GM12878 (cell line): ENCODE measurements around the gene CDKN1C. TPM values are rescaled to one million over a fixed set of nuclear protein-coding genes. Genes with fewer than 3 reads are reported as not detected.

ENCODE experiments used
- ATAC-seq: fragments of 200-7000 bp; cut with Tn5 transposase; 3 replicates; pipeline ENCODE4 v1.9.1; 2020; ENCODE audit warnings: mild to moderate bottlenecking, moderate library complexity
- BruUV-seq: library from RNA; stranded (reverse); fragments of 400-500 nt; replicated peaks from 2 replicates; lab custom pipeline; 2021; lab: Mats Ljungman, UMichigan
- CTCF ChIA-PET: fragments of 300-600 bp; sonication (Branson Sonifier 250); formaldehyde crosslinking; extraction: SDS; loops from one replicate; lab custom pipeline; 2021; ENCODE audit warnings: inconsistent platforms; lab: Yijun Ruan, JAX
- POLR2A ChIA-PET: fragments of 350-600 bp; formaldehyde crosslinking; extraction: SDS; loops from one replicate; lab custom pipeline; 2021; ENCODE audit warnings: inconsistent platforms; lab: Charles Lee
- RAD21 ChIA-PET: fragments of 300-600 bp; sonication (Branson Sonifier 250); formaldehyde crosslinking; loops from one replicate; lab custom pipeline; 2023; ENCODE audit warnings: antibody characterized with exemption; ENCODE audit not compliant: unreplicated experiment; lab: Charles Lee
- SMC1A ChIA-PET: fragments of 300-600 bp; sonication (Branson Sonifier 250); formaldehyde crosslinking; loops from one replicate; lab custom pipeline; 2023; ENCODE audit not compliant: unreplicated experiment, uncharacterized antibody; lab: Charles Lee
- DNase-seq: peaks from one replicate; pipeline ENCODE4 v3.0.0-alpha.2; 2011; ENCODE audit warnings: low read depth, low spot score
- FAIRE-seq: peaks from 3 replicates; lab custom pipeline; 2011; peaks lifted over from hg19 to GRCh38; lab: Jason Lieb, UNC
- H2AFZ ChIP-seq: 2 replicates; pipeline ENCODE4 v1.6.0; 2011; ENCODE audit warnings: low read depth, low read length, control low read depth; ENCODE audit not compliant: control insufficient read depth
- H3K27ac ChIP-seq: 2 replicates; pipeline ENCODE4 v1.5.1; 2011; ENCODE audit warnings: control low read depth; ENCODE audit not compliant: control insufficient read depth, insufficient read depth
- H3K27me3 ChIP-seq, 2 experiments: replicated peaks in 1 of 2; 2 replicates each; pipeline versions ENCODE4 v1.6.0 to v1.6.1; 2011; ENCODE audit warnings: low read length in 1 of 2; ENCODE audit not compliant: control insufficient read depth in 2 of 2, insufficient read depth in 2 of 2
- H3K36me3 ChIP-seq, 2 experiments: 2 replicates each; pipeline ENCODE4 v1.5.1; 2011; ENCODE audit warnings: low read length in 1 of 2; ENCODE audit not compliant: control insufficient read depth in 2 of 2, insufficient read depth in 2 of 2
- H3K4me1 ChIP-seq: 2 replicates; pipeline ENCODE4 v1.6.1; 2011; ENCODE audit warnings: mild to moderate bottlenecking, low read length, moderate library complexity, mixed read lengths; ENCODE audit not compliant: control insufficient read depth, insufficient read depth
- H3K4me2 ChIP-seq: 2 replicates; pipeline ENCODE4 v1.6.0; 2011; ENCODE audit warnings: control low read depth; ENCODE audit not compliant: control insufficient read depth, insufficient read depth
- H3K4me3 ChIP-seq: fragments of 200-600 bp; sonication (generic); 2 replicates; pipeline ENCODE4 v1.5.1; 2016
- H3K79me2 ChIP-seq: 2 replicates; pipeline ENCODE4 v1.6.0; 2011; ENCODE audit warnings: low read length; ENCODE audit not compliant: control insufficient read depth, insufficient read depth
- H3K9ac ChIP-seq: 2 replicates; pipeline ENCODE4 v1.8.0; 2011; ENCODE audit warnings: low read length, control low read depth, mixed read lengths; ENCODE audit not compliant: control insufficient read depth, insufficient read depth
- H3K9me3 ChIP-seq: replicated peaks from 3 replicates; pipeline ENCODE4 v1.5.1; 2011; ENCODE audit warnings: mild to moderate bottlenecking, low read length; ENCODE audit not compliant: control insufficient read depth, insufficient read depth
- H4K20me1 ChIP-seq: 2 replicates; pipeline ENCODE4 v1.6.0; 2011; ENCODE audit not compliant: control insufficient read depth, insufficient read depth
- BRCA1 ChIP-seq: IDR thresholded peaks from 2 replicates; pipeline ENCODE4 v1.6.1; 2011; ENCODE audit warnings: low read depth, low read length, improper control_type of control experiment
- CBX3 ChIP-seq: fragments of 200-600 bp; sonication (generic); IDR thresholded peaks from 2 replicates; pipeline ENCODE4 v1.6.1; 2016; ENCODE audit warnings: low read depth, borderline replicate concordance
- EP300 ChIP-seq, 2 experiments: fragments of 150-350 bp in 1 of 2; IDR thresholded peaks; 2 replicates each; pipeline ENCODE4 v1.6.1; 2011 to 2012; ENCODE audit warnings: low read depth in 2 of 2, low read length in 2 of 2, borderline replicate concordance in 1 of 2, improper control_type of control experiment in 1 of 2, inconsistent platforms in 1 of 2; ENCODE audit not compliant: control insufficient read depth in 1 of 2
- KLF5 ChIP-seq: fragments of 450-650 bp; IDR thresholded peaks from 2 replicates; pipeline ENCODE4 v1.6.1; 2014; ENCODE audit warnings: mild to moderate bottlenecking; ENCODE audit not compliant: partially characterized antibody
- MTA3 ChIP-seq: IDR thresholded peaks from 2 replicates; pipeline ENCODE4 v1.6.1; 2012; ENCODE audit warnings: low read length, inconsistent platforms, borderline replicate concordance
- NFYA ChIP-seq: IDR thresholded peaks from 2 replicates; pipeline ENCODE4 v1.6.1; 2011; ENCODE audit warnings: low read depth, mild to moderate bottlenecking, low read length, improper control_type of control experiment, borderline replicate concordance
- NFYB ChIP-seq: IDR thresholded peaks from 2 replicates; pipeline ENCODE4 v1.6.1; 2011; ENCODE audit warnings: low read depth, mild to moderate bottlenecking, low read length, improper control_type of control experiment, moderate library complexity; ENCODE audit not compliant: insufficient read depth
- PAX5 ChIP-seq: IDR thresholded peaks from 2 replicates; pipeline ENCODE4 v1.6.1; 2011; ENCODE audit warnings: low read depth, low read length, borderline replicate concordance
- POLR2AphosphoS5 ChIP-seq: IDR thresholded peaks from 2 replicates; pipeline ENCODE4 v1.6.1; 2011; ENCODE audit warnings: mild to moderate bottlenecking, low read length, inconsistent platforms
- RB1 ChIP-seq: fragments of 450-650 bp; formaldehyde crosslinking; IDR thresholded peaks from 2 replicates; pipeline ENCODE4 v1.6.1; 2017; ENCODE audit warnings: mild to moderate bottlenecking, borderline replicate concordance
- RCOR1 ChIP-seq: conservative IDR thresholded peaks from 2 replicates; pipeline ENCODE4 v1.6.1; 2012; ENCODE audit warnings: low read depth, low read length, improper control_type of control experiment
- SIN3A ChIP-seq: IDR thresholded peaks from 2 replicates; pipeline ENCODE4 v1.6.1; 2012; ENCODE audit warnings: low read depth, low read length, improper control_type of control experiment
- SMAD5 ChIP-seq: IDR thresholded peaks from 2 replicates; pipeline ENCODE4 v1.6.1; 2016; ENCODE audit warnings: antibody characterized with exemption, low read depth
- STAT1 ChIP-seq: fragments of 450-650 bp; conservative IDR thresholded peaks from 2 replicates; pipeline ENCODE4 v1.6.1; 2014; ENCODE audit warnings: antibody characterized with exemption, mild to moderate bottlenecking
- TBL1XR1 ChIP-seq: IDR thresholded peaks from 2 replicates; pipeline ENCODE4 v1.6.1; 2012; ENCODE audit warnings: low read depth, low read length, improper control_type of control experiment
- TCF12 ChIP-seq: IDR thresholded peaks from 2 replicates; pipeline ENCODE4 v1.6.1; 2011; ENCODE audit warnings: low read depth, mild to moderate bottlenecking, low read length
- WGBS: methylation state at CpG from one replicate; pipeline ENCODE4 v1.1.6; 2016; ENCODE audit warnings: low lambda C conversion rate; ENCODE audit not compliant: insufficient replicate concordance, insufficient coverage; ENCODE audit errors: missing lambda C conversion rate; 5-methylcytosine and 5-hydroxymethylcytosine counted together
- in situ Hi-C: fragments of 300-500 bp; cut with MboI; formaldehyde crosslinking; loops from 9 replicates; pipeline ENCODE4 v1.14.3; 2018; ENCODE audit warnings: mixed read lengths
- intact Hi-C: fragments of 100-400 bp; cut with micrococcal nuclease; formaldehyde crosslinking; loops from one replicate; pipeline ENCODE4 v1.14.2; 2022; ENCODE audit not compliant: unreplicated experiment
- polyA plus RNA-seq, 11 experiments: library from polyadenylated mRNA; depleted of rRNA in 4 of 11; unstranded in 6 of 11; stranded (reverse) in 5 of 11; fragments of >200 nt; fragmentation: Nextera tagmentation in 4 of 11; fragmentation: Illumina TruSeq in 1 of 11; extraction: Ambion mirVana in 4 of 11; extraction: Trizol in 1 of 11; gene quantifications; 1 replicate in 1 of 11; 2 replicates in 10 of 11; pipeline versions ENCODE4 v1.2.1 to v1.2.3, GENCODE V29; 2011 to 2016; ENCODE audit warnings: inconsistent platforms in 2 of 11, missing spikeins in 2 of 11, low read depth in 1 of 11
- total RNA-seq, 4 experiments: library from RNA; depleted of rRNA in 3 of 4; stranded (reverse); fragments of >200 nt in 3 of 4; fragmentation: Illumina TruSeq in 1 of 4; extraction: Trizol in 1 of 4; gene quantifications; 2 replicates each; pipeline versions ENCODE4 v1.2.1 to v1.2.3, GENCODE V29; 2013 to 2021
- TF ChIP-seq, protein P1 (sequence below): IDR thresholded peaks from 2 replicates; pipeline ENCODE4 v1.6.1; 2011; ENCODE audit warnings: mild to moderate bottlenecking, low read depth, low read length, moderate library complexity; ENCODE audit not compliant: insufficient replicate concordance
- TF ChIP-seq, protein P2 (sequence below): fragments of 450-650 bp; IDR thresholded peaks from 2 replicates; pipeline ENCODE4 v1.6.1; 2016; ENCODE audit warnings: mild to moderate bottlenecking

Gene CDKN1C
- total and polyA plus RNA-seq, 10 of the 15 experiments (the other 5 are each of a cell fraction or from before 2014, with no cell fraction given) = 0.05 to 0.21 (median 0.14) TPM; not detected in 7

DNA sequence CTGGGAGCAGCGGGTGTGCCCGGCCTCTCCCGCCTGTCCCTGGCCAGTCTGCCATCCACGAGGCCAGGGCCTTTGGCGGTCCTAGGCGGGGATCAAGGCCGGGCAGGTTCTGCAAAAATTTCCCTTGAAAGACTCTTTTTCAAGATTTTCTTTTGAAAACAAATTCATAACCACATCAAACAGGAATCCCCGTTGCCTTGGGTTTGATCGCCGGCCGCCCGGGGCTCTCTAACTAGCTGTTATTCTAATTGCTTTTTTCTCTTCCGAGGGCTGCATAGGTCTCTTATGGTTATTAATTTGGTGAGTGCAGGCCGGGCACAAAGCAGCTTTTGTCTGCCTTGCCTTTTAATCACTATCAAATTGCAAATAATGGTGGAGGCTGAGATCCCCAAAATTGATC is 42.0 kb downstream of the CDKN1C start:
- no peak overlapping the region for H3K4me2 ChIP-seq
- ChIA-PET POLR2A (no interaction called here), SMC1A (no interaction called here), CTCF (no interaction called here), RAD21 (no interaction called here)
- BruUV-seq = no TSS peak
- H2AFZ ChIP-seq = no peak overlapping the region
- FAIRE-seq (no peak), DNase-seq (no peak), ATAC-seq (no peak)
- in situ Hi-C loops = no loop called here
- no peaks in the 10 kb centered on the region for H3K79me2 ChIP-seq
- TF ChIP-seq CBX3 = no peak
- no peak for TF ChIP-seq EP300 (IDR thresholded peaks at IDR 0.05; ENCODE audit: borderline replicate concordance in 1 of 2, control insufficient read depth in 1 of 2, low read depth in 2 of 2, low read length in 2 of 2)
- TF ChIP-seq KLF5 = no peak
- TF ChIP-seq TBL1XR1 = no peak
- TF ChIP-seq PAX5 = no peak
- TF ChIP-seq STAT1 = no peak
- TF ChIP-seq BRCA1 = no peak
- TF ChIP-seq TCF12 = no peak
- TF ChIP-seq SMAD5 = no peak
- no peak for TF ChIP-seq NFYA
- H4K20me1 ChIP-seq = no peaks in the 10 kb centered on the region
- no peak overlapping the region for H3K27ac ChIP-seq
- no peak overlapping the region for H3K4me3 ChIP-seq
- no peak overlapping the region for H3K9ac ChIP-seq
- no peaks in the 10 kb centered on the region for H3K4me1 ChIP-seq
- intact Hi-C loops = no loop called here
- H3K36me3 ChIP-seq = no peaks in the 10 kb centered on the region
- H3K9me3 ChIP-seq = no peaks in the 10 kb centered on the region
- 50% methylated on average over 14 of the region's 14 CpGs for WGBS
- H3K27me3 ChIP-seq = no peaks in the 10 kb centered on the region

DNA sequence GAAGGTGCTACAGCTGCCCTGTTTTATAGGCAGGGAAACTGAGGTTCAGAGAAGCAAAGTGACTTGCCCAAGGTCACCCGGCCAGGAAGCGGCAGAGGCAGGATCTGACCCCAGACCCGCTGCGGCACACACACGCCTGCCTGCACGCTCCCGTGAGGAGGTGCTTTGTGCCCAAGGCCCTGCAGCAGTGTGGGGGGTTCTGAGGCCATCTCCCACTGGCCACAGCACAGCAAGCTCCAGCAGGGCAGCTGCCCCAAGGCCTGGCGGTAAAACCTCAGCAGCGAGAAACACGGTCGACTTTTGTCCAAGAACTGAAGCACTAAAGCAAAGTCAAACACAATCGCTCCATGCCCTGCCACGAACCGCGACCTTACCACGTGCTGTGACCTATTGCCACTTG is 42.7 kb downstream of the CDKN1C start:
- H3K9me3 ChIP-seq = no peaks in the 10 kb centered on the region
- DNase-seq (no peak), ATAC-seq (no peak), FAIRE-seq (no peak)
- H3K4me1 ChIP-seq = no peaks in the 10 kb centered on the region
- no peak overlapping the region for H2AFZ ChIP-seq
- WGBS = 80% methylated on average over 16 of the region's 16 CpGs
- CTCF ChIA-PET = no interaction called here
- H3K27ac ChIP-seq = no peak overlapping the region
- no peaks in the 10 kb centered on the region for H3K27me3 ChIP-seq
- intact Hi-C loops (no loop called here), in situ Hi-C loops (no loop called here)
- RAD21 ChIA-PET = no interaction called here
- SMC1A ChIA-PET = no interaction called here
- no peak overlapping the region for H3K4me3 ChIP-seq
- POLR2A ChIA-PET = no interaction called here
- no peaks in the 10 kb centered on the region for H3K79me2 ChIP-seq
- no peaks in the 10 kb centered on the region for H3K36me3 ChIP-seq
- H3K9ac ChIP-seq = no peak overlapping the region
- no peak overlapping the region for H3K4me2 ChIP-seq
- H4K20me1 ChIP-seq = no peaks in the 10 kb centered on the region
- no TSS peak for BruUV-seq
- no peak for TF ChIP-seq RB1
- TF ChIP-seq NFYB = no peak
- TF ChIP-seq SIN3A = no peak
- no peak for TF ChIP-seq RCOR1
- TF ChIP-seq, protein P1, sequence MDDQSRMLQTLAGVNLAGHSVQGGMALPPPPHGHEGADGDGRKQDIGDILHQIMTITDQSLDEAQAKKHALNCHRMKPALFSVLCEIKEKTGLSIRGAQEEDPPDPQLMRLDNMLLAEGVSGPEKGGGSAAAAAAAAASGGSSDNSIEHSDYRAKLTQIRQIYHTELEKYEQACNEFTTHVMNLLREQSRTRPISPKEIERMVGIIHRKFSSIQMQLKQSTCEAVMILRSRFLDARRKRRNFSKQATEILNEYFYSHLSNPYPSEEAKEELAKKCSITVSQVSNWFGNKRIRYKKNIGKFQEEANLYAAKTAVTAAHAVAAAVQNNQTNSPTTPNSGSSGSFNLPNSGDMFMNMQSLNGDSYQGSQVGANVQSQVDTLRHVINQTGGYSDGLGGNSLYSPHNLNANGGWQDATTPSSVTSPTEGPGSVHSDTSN = no peak
- TF ChIP-seq EP300 (IDR thresholded peaks at IDR 0.05; ENCODE audit: borderline replicate concordance in 1 of 2, control insufficient read depth in 1 of 2, low read depth in 2 of 2, low read length in 2 of 2) = no peak
- no peak for TF ChIP-seq POLR2AphosphoS5
- TF ChIP-seq, protein P2, sequence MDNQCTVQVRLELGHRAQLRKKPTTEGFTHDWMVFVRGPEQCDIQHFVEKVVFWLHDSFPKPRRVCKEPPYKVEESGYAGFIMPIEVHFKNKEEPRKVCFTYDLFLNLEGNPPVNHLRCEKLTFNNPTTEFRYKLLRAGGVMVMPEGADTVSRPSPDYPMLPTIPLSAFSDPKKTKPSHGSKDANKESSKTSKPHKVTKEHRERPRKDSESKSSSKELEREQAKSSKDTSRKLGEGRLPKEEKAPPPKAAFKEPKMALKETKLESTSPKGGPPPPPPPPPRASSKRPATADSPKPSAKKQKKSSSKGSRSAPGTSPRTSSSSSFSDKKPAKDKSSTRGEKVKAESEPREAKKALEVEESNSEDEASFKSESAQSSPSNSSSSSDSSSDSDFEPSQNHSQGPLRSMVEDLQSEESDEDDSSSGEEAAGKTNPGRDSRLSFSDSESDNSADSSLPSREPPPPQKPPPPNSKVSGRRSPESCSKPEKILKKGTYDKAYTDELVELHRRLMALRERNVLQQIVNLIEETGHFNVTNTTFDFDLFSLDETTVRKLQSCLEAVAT = no peak
- no peak for TF ChIP-seq BRCA1
- TF ChIP-seq MTA3 = no peak
